Fibroblast of lung (primary cell): Measurements from ENCODE around the gene SLC14A1. TPM values are rescaled to one million over a fixed set of nuclear protein-coding genes. Genes with fewer than 3 reads are reported as not detected.

Experiments
- DNase-seq, 2 donors: peaks; one replicate each; pipeline versions ENCODE4 v3.0.0 to v3.0.0-alpha.2; 2010; ENCODE audit warnings: low read depth in 2 of 2
- H2AFZ ChIP-seq: 2 replicates; pipeline ENCODE4 v1.5.1; 2012; ENCODE audit warnings: low read length, control low read depth, inconsistent platforms
- H3K27ac ChIP-seq: 2 replicates; pipeline ENCODE4 v1.5.1; 2011; ENCODE audit warnings: low read length, control low read depth; ENCODE audit not compliant: insufficient read depth
- H3K27me3 ChIP-seq: 2 replicates; pipeline ENCODE4 v1.5.1; 2011; ENCODE audit warnings: mild to moderate bottlenecking, low read length; ENCODE audit not compliant: control insufficient read depth, insufficient read depth
- H3K36me3 ChIP-seq: 2 replicates; pipeline ENCODE4 v1.5.1; 2011; ENCODE audit warnings: low read length; ENCODE audit not compliant: control insufficient read depth, insufficient read depth
- H3K4me1 ChIP-seq: 2 replicates; pipeline ENCODE4 v1.5.1; 2011; ENCODE audit warnings: low read length; ENCODE audit not compliant: control insufficient read depth, insufficient read depth; ENCODE audit errors: extremely low read depth
- H3K4me2 ChIP-seq: 2 replicates; pipeline ENCODE4 v1.5.1; 2011; ENCODE audit warnings: low read length, control low read depth; ENCODE audit not compliant: insufficient read depth; ENCODE audit errors: extremely low read depth
- H3K4me3 ChIP-seq, 4 experiments: fragments of 200-600 bp in 1 of 4; sonication (generic) in 1 of 4; replicated peaks in 1 of 4; 2 replicates each; pipeline ENCODE4 v1.5.1; 2011 to 2016; ENCODE audit warnings: low read length in 4 of 4, low read depth in 3 of 4, mild to moderate bottlenecking in 3 of 4, control low read depth in 2 of 4, inconsistent platforms in 1 of 4, mixed read lengths in 1 of 4; ENCODE audit not compliant: insufficient read depth in 1 of 4; ENCODE audit errors: control extremely low read depth in 1 of 4
- H3K79me2 ChIP-seq: 2 replicates; pipeline ENCODE4 v1.5.1; 2012; ENCODE audit warnings: mild to moderate bottlenecking, low read length, inconsistent platforms; ENCODE audit not compliant: control insufficient read depth, insufficient read depth
- H3K9ac ChIP-seq: 2 replicates; pipeline ENCODE4 v1.5.1; 2011; ENCODE audit warnings: mild to moderate bottlenecking, low read length, control low read depth; ENCODE audit not compliant: insufficient read depth
- H3K9me3 ChIP-seq: 2 replicates; pipeline ENCODE4 v1.5.1; 2012; ENCODE audit warnings: low read depth, low read length; ENCODE audit not compliant: control insufficient read depth, insufficient read depth
- H4K20me1 ChIP-seq: 2 replicates; pipeline ENCODE4 v1.5.1; 2011; ENCODE audit warnings: low read length; ENCODE audit not compliant: control insufficient read depth, insufficient read depth; ENCODE audit errors: extremely low read depth
- CTCF ChIP-seq, 2 donors: IDR thresholded peaks in 1 of 2; conservative IDR thresholded peaks in 1 of 2; 1 replicate in 1 of 2; 2 replicates in 1 of 2; pipeline ENCODE4 v1.5.1; 2011 to 2012; ENCODE audit warnings: low read length in 2 of 2, control low read depth in 1 of 2, inconsistent platforms in 1 of 2, low read depth in 1 of 2, mild to moderate bottlenecking in 1 of 2
- EZH2 ChIP-seq: IDR thresholded peaks from 2 replicates; pipeline ENCODE4 v1.5.1; 2012; ENCODE audit warnings: low read length, control low read depth, mild to moderate bottlenecking; ENCODE audit errors: missing control alignments
- polyA plus RNA-seq, 2 donors: library from polyadenylated mRNA; depleted of rRNA in 1 of 2; stranded (reverse) in 1 of 2; unstranded in 1 of 2; fragments of >200 nt; gene quantifications; 2 replicates each; pipeline ENCODE4 v1.2.1, GENCODE V29; 2011 to 2012; ENCODE audit warnings: missing spikeins in 1 of 2
- total RNA-seq: library from RNA; depleted of rRNA; stranded (reverse); fragments of >200 nt; gene quantifications from 2 replicates; pipeline ENCODE4 v1.2.1, GENCODE V29; 2014

SLC14A1 gene
- total and polyA plus RNA-seq, 2 donors (not counting 1 experiment from before 2014, with no cell fraction given) = 8.0 to 31.0 TPM

DNA sequence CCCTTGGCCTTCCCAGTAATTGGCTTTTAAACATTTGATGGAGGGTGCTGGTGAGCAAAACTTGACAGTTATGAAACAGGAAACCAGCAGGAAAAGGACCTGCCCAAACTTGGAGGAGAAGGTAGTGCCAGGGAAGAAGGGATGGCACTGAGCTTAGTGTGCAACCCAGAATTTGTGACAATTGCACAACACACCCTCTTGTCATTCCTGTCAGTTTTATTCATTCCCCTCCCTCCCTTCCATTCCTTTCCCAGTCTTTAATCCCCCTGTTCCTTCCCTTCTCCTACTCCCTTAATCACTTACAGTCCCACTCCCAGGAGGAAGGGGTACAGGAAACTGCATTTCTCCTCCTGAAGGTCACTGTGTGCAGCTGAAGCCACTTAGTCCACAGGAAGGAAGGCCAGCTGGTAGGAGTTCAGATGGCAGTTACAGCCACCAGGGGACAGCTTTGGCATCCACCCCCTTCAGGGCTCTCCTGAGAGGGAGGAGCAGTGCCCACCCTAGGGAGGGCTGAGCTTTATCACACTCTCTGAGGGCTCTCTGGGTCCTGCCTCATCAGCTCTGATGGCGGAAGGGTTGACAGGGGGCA is 77.5 kb downstream of the SLC14A1 start:
- Histone ChIP-seq H2AFZ (peak overlapping the region; percentile 2), H3K9ac (no peak overlapping the region), H3K27me3 (no peaks in the 10 kb centered on the region), H3K4me1 (peaks cover 14% of the 10 kb centered on the region), H3K9me3 (no peaks in the 10 kb centered on the region), H3K27ac (peak overlapping the region; percentile 95), H4K20me1 (no peaks in the 10 kb centered on the region), H3K4me2 (no peak overlapping the region), H3K4me3 (no peak overlapping the region), H3K36me3 (no peaks in the 10 kb centered on the region), H3K79me2 (no peaks in the 10 kb centered on the region)
- no peak for TF ChIP-seq CTCF (conservative IDR thresholded peaks at IDR 0.05 in 1 of 2, IDR thresholded peaks at IDR 0.05 in 1 of 2; ENCODE audit: low read depth in 1 of 2, low read length in 2 of 2)
- no peak for TF ChIP-seq EZH2
- no peak for DNase-seq

Other genes starting within 250 kb of the SLC14A1 start
- under 0.01 TPM in 1 of 2 replicates, not detected in the other for gene SLC14A2, start 108.7 kb upstream of the SLC14A1 start, total RNA-seq
- 0.09 TPM in 1 of 2 replicates, not detected in the other for gene SLC14A2, start 108.7 kb upstream of the SLC14A1 start, polyA plus RNA-seq
- gene SIGLEC15, start 101.5 kb downstream of the SLC14A1 start, total RNA-seq = 0.51 and 1.5 TPM in 2 replicates
- gene SIGLEC15, start 101.5 kb downstream of the SLC14A1 start, polyA plus RNA-seq = 0.19 and 0.99 TPM in 2 replicates
- 34.2 and 87.4 TPM in 2 replicates for gene EPG5, start 243.1 kb downstream of the SLC14A1 start, total RNA-seq
- gene EPG5, start 243.1 kb downstream of the SLC14A1 start, polyA plus RNA-seq = 60.0 and 65.0 TPM in 2 replicates